SJCRH30 (cell line): ENCODE results near the gene CA12. TPM values are rescaled to one million over a fixed set of nuclear protein-coding genes. Genes with fewer than 3 reads are reported as not detected.

Experiments used
- DNase-seq, 2 experiments: peaks; one replicate each; pipeline ENCODE4 v3.0.0-alpha.2; 2015 to 2020
- H3K27ac ChIP-seq: fragments of 250-450 bp; sonication (Bioruptor Pico); 2 replicates; pipeline ENCODE4 v1.5.1; 2020; ENCODE audit warnings: mild to moderate bottlenecking, moderate library complexity
- H3K27me3 ChIP-seq: fragments of 250-450 bp; sonication (Bioruptor Pico); 2 replicates; pipeline ENCODE4 v1.5.1; 2020; ENCODE audit warnings: mild to moderate bottlenecking, moderate library complexity
- H3K36me3 ChIP-seq: fragments of 250-450 bp; sonication (Bioruptor Pico); 2 replicates; pipeline ENCODE4 v1.5.1; 2020; ENCODE audit warnings: mild to moderate bottlenecking, moderate library complexity
- H3K4me1 ChIP-seq: fragments of 250-450 bp; sonication (Bioruptor Pico); 2 replicates; pipeline ENCODE4 v1.5.1; 2020; ENCODE audit warnings: mild to moderate bottlenecking, moderate library complexity
- H3K4me3 ChIP-seq: fragments of 250-450 bp; sonication (Bioruptor Pico); 2 replicates; pipeline ENCODE4 v1.5.1; 2020; ENCODE audit warnings: mild to moderate bottlenecking, moderate library complexity
- H3K9me3 ChIP-seq: fragments of 250-450 bp; sonication (Bioruptor Pico); replicated peaks from 2 replicates; pipeline ENCODE4 v1.5.1; 2020; ENCODE audit warnings: mild to moderate bottlenecking, moderate library complexity
- total RNA-seq: library from RNA; depleted of rRNA; stranded (reverse); fragments of >200 nt; shearing (Covaris generic); gene quantifications from 2 replicates; pipeline ENCODE4 v1.2.3, GENCODE V29; 2014

CA12 gene
- total RNA-seq, 1 experiment from 2014 or later = 0.57 TPM

DNA sequence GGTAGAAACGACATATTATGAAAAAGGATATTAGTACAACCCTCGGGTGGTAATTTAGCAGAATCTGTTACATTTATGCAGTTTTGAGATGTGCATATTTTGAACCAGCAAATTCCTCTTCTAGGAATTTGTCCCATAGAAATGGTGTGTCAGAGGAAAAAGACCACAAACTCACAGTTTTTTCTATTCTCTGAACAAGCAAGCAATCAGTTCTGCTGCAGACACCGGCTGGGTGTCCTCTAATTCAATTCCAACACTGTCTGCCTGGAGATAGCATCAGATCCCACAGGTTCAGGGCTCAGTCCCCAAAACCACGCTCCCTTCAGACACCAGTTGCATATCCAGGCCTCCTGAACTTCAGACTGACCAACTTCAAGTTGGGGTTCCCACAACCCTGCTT is 67.8 kb downstream of the CA12 start:
- Histone ChIP-seq H3K4me1 (no peaks in the 10 kb centered on the region), H3K4me3 (no peak overlapping the region), H3K27ac (no peak overlapping the region), H3K9me3 (no peaks in the 10 kb centered on the region), H3K27me3 (no peaks in the 10 kb centered on the region), H3K36me3 (no peaks in the 10 kb centered on the region)
- no peak for DNase-seq

DNA sequence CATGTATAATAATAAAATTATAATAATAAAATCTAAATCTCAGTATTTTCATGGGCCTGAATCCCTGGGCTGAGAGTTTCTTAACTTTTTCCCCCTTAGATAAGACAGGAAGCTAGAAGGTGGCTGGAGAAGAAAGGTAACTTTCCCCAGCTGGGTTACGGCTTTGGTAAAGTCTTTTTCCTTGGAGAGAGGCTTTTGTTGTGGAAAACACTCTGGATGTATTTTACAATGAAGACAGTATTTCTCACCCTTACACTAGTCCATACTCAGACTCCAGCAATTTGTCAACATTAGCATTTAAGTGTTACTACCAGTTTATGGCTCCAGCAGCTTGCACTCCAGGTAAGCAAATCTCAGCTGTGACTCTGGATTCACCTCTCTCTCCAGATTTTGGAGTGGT is 69.4 kb downstream of the CA12 start:
- H3K27ac ChIP-seq = no peak overlapping the region
- no peak for DNase-seq
- no peaks in the 10 kb centered on the region for H3K36me3 ChIP-seq
- no peak overlapping the region for H3K4me3 ChIP-seq
- H3K9me3 ChIP-seq = no peaks in the 10 kb centered on the region
- H3K4me1 ChIP-seq = no peaks in the 10 kb centered on the region
- H3K27me3 ChIP-seq = no peaks in the 10 kb centered on the region

DNA sequence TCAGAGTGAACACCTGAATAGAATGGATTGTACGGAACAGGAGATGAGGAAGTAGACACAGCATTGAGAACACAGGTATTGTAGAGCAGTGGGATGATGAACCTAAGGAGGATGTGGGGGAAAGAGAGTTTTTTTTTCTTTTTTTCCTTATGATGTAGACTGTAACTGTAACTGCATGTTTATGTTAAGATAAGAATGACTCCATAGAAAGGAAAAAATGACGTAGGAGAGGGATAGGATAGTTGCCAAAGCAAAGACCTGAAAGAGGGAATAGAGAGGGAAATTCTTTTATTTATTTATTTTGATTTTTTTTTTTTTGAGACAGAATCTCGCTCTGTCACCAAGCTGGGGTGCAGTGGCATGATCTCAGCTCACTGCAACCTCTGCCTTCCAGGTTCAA is 71.0 kb downstream of the CA12 start:
- no peak for DNase-seq
- Histone ChIP-seq H3K36me3 (no peaks in the 10 kb centered on the region), H3K4me3 (no peak overlapping the region), H3K27ac (no peak overlapping the region), H3K4me1 (no peaks in the 10 kb centered on the region; the same call in 1 of the 2 replicates), H3K27me3 (no peaks in the 10 kb centered on the region), H3K9me3 (no peaks in the 10 kb centered on the region)

DNA sequence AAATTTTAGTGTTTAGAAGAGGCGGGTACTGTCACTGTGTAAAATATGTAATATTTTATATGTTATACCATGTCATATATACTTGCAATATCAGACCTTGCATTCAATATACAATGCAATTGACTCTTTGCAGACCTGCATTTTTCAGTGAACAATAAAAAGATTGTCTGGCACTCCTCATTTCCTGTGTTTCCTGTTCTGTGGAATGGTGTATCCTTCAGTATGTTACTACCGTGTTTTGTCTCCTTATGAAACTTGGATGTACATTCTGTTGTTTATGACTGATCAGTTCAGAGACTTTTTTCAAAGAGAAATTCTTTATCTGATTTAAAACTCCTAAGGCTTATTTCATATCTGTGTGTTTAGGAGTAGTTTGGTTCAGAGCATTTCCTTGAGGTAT is 72.7 kb downstream of the CA12 start:
- no peak overlapping the region for H3K27ac ChIP-seq
- no peaks in the 10 kb centered on the region; the same call in 1 of the 2 replicates for H3K4me1 ChIP-seq
- no peak overlapping the region for H3K4me3 ChIP-seq
- no peak for DNase-seq
- no peaks in the 10 kb centered on the region for H3K36me3 ChIP-seq
- no peaks in the 10 kb centered on the region for H3K9me3 ChIP-seq
- no peaks in the 10 kb centered on the region for H3K27me3 ChIP-seq

DNA sequence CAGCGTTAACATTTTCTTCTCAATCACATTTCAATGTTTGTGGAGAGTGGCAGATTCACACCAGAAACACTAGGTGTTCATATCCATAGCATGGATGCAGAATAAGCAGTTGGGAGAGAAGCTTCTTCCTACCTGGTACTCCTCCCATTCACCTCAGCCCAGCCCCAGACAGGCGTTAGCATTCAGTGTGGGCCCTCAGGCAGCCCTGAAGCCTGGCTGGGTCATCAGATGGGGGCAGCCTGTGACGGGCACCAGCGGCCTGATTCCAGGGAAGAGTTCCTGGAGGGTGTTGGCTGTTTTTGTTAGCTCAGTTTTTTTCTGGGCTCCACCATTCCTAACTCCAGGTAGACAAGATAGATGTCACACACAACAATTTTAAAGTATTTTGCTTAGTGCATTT is 73.2 kb downstream of the CA12 start:
- DNase-seq = no peak
- no peak overlapping the region for H3K4me3 ChIP-seq
- H3K27me3 ChIP-seq = no peaks in the 10 kb centered on the region
- H3K4me1 ChIP-seq = no peaks in the 10 kb centered on the region; the same call in 1 of the 2 replicates
- H3K9me3 ChIP-seq = no peaks in the 10 kb centered on the region
- no peak overlapping the region for H3K27ac ChIP-seq
- no peaks in the 10 kb centered on the region for H3K36me3 ChIP-seq

DNA sequence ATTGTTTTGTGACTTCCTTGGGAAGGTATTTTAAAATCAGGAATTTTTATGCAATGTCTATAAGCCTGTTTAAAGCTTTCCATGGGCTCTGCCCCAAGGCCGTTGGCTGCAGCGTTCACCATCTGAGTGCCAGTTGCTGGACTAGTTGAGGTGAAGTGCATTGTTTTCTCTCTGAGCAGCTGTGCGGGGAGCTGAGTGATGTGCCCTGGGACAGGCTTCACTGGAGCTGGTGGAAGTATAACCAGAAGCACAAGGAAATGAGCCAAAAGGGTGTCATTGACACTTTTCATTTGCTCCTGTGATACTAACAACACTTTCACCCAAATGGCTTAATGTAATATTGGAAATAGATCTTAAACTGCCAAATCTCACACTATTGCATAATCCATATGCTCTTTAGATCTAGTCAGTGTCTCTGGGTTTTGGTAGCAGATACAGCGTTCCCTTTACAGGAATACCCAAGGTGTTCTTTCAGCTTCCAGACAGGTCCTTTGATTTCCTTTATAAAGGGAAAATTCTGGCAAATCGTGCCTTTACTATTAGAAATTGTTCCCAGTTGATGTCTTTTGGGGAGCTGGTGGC is 75.1 kb downstream of the CA12 start:
- H3K4me3 ChIP-seq = no peak overlapping the region
- H3K4me1 ChIP-seq = no peaks in the 10 kb centered on the region; the same call in 1 of the 2 replicates
- no peaks in the 10 kb centered on the region for H3K27me3 ChIP-seq
- DNase-seq = peak; percentile 43 to 66
- no peaks in the 10 kb centered on the region for H3K36me3 ChIP-seq
- no peak overlapping the region for H3K27ac ChIP-seq
- no peaks in the 10 kb centered on the region for H3K9me3 ChIP-seq

DNA sequence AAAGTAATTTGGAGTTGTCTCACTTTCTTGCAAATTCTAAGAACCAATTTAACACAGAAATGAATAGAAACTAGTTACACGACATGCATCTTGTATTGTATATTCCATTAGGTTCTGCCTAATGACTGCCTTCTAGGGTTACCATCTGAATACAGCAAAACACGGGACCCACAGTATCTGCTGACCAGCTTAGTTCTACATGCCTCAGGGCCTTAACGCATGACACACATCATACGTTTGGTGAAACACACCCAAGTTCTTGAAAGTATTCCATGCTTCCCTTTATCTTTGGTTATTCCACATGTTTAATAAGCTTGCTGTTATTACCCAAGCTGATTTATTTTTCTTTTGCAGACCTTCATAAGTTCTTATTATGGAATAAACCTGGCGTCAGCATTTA is 76.4 kb downstream of the CA12 start:
- H3K4me3 ChIP-seq = no peak overlapping the region
- H3K27me3 ChIP-seq = no peaks in the 10 kb centered on the region
- H3K27ac ChIP-seq = no peak overlapping the region
- H3K9me3 ChIP-seq = no peaks in the 10 kb centered on the region
- H3K4me1 ChIP-seq = no peaks in the 10 kb centered on the region; the same call in 1 of the 2 replicates
- no peaks in the 10 kb centered on the region for H3K36me3 ChIP-seq
- DNase-seq = no peak

DNA sequence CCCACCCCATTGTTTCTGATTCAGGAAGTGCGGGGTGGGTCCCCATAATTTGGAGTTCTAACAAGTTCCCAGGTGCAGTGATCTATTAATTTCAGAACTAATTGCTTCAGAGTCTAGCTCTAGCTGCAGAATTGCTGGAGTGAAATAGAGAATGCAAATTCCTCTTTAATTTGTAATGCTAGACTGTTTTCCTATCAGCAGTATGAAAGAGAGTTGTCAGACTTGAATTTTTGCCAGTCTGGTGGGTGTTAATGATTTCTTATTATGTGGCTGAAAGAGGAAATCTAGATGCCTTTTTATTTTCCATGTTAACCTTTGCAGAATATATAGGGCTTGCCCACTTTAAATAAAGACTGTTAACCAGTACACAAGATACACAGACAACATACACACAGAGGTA is 80.6 kb downstream of the CA12 start:
- Histone ChIP-seq H3K36me3 (0 out of 2 replicates have a peak, but pooled peaks cover 2% of the 10 kb centered on the region), H3K4me1 (no peaks in the 10 kb centered on the region; the same call in 1 of the 2 replicates), H3K4me3 (no peak overlapping the region), H3K9me3 (no peaks in the 10 kb centered on the region), H3K27ac (no peak overlapping the region), H3K27me3 (no peaks in the 10 kb centered on the region)
- no peak for DNase-seq

DNA sequence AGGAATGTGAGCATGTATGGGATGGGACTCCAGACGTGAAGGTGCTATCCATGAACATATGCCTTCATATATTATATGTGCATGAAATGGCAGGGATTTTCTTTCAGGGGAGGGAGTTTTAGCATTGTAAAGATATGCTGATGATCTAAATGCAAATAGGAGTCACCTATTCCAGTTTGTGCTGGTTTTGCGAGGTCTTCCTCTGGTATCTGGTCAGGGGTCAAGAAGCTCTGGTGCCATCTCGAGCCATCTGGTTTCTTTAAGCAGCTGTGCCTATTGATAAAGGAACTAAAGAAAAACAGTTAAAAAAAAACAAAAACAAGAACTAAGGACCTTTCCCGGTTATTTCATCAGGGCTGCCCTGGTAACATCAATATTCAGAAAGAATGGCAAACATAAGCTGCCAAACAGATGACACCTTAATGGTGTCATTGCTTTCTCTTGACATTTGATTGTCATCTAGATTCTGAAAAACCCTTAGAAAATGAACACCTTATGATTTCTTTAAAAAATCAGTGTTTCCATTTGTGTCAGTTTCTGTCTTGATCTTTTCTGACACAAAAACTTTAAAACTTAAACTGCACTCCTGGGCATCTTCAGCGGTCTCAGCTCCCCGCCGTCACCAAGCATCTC is 81.6 kb downstream of the CA12 start:
- no peak overlapping the region for H3K27ac ChIP-seq
- no peaks in the 10 kb centered on the region for H3K27me3 ChIP-seq
- no peaks in the 10 kb centered on the region for H3K4me1 ChIP-seq
- H3K9me3 ChIP-seq = no peaks in the 10 kb centered on the region
- H3K36me3 ChIP-seq = 0 out of 2 replicates have a peak, but pooled peaks cover 2% of the 10 kb centered on the region
- no peak for DNase-seq
- H3K4me3 ChIP-seq = no peak overlapping the region

DNA sequence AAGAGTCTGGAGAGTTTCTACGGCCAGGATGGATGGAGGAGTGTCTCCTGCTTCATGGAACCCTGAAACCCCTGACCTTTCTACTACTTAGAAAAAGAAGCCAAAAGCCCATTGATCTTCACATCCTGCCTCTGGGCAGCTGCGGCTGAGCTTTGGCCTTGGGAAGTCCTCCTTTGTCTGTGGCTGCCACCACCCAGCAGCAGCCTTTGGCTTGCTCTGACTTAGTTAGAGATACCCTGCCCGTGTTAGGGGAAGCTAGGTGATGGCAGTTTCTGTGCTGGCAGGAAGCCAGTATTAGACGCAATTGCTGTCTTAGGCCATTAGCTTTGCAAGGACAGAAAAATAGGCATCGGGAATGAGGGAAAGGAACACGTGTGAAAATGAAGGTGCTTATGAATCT is 85.5 kb downstream of the CA12 start:
- Histone ChIP-seq H3K27ac (no peak overlapping the region), H3K27me3 (no peaks in the 10 kb centered on the region), H3K36me3 (0 out of 2 replicates have a peak, but pooled peaks cover 2% of the 10 kb centered on the region), H3K4me1 (no peaks in the 10 kb centered on the region; the same call in 1 of the 2 replicates), H3K9me3 (no peaks in the 10 kb centered on the region), H3K4me3 (no peak overlapping the region)
- peak in 1 of 2 experiments; percentile 9 for DNase-seq

DNA sequence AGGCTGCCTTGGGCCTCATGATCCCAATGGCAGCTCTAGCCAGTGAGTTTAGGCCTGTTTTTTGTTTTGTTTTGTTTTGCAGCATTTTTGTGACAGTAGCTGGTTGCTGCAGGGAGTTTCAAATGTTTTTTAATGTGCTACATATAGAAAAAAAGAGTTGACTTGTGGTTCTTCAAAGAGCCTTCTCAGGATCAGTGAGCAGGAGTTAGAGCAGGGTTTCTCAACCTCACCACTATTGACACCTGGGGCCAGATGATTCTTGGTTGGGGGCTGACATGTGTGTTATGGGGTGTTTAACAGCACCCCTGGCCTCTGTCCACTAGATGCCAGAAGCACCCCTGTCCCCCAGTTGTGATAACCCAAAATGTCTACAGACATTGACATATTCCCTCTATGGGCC is 86.3 kb downstream of the CA12 start:
- no peak for DNase-seq
- no peaks in the 10 kb centered on the region for H3K9me3 ChIP-seq
- H3K27ac ChIP-seq = no peak overlapping the region
- 0 out of 2 replicates have a peak, but pooled peaks cover 2% of the 10 kb centered on the region for H3K36me3 ChIP-seq
- H3K4me3 ChIP-seq = no peak overlapping the region
- H3K27me3 ChIP-seq = no peaks in the 10 kb centered on the region
- H3K4me1 ChIP-seq = no peaks in the 10 kb centered on the region; the same call in 1 of the 2 replicates

DNA sequence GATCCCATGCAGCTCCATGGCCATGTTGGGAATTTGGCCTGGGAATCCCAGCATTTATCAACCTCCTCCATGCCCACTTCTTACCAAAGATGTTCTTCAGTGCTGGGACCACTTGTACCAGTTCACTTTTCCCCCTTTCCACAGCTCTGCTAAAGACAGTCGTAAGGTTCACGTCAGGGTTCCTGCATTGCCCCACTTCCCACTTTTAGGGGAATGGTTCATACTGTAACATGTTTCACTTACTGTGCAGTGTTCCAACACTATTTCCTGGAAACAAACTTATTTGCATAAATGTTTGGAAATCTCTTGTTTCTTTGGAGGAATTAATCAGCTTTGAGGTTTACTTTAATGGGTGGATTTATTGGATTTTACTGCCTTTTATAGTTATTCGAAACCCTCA is 87.3 kb downstream of the CA12 start:
- no peak overlapping the region for H3K27ac ChIP-seq
- no peaks in the 10 kb centered on the region for H3K9me3 ChIP-seq
- DNase-seq = no peak
- no peaks in the 10 kb centered on the region; the same call in 1 of the 2 replicates for H3K4me1 ChIP-seq
- H3K4me3 ChIP-seq = no peak overlapping the region
- no peaks in the 10 kb centered on the region for H3K27me3 ChIP-seq
- H3K36me3 ChIP-seq = 0 out of 2 replicates have a peak, but pooled peaks cover 2% of the 10 kb centered on the region

DNA sequence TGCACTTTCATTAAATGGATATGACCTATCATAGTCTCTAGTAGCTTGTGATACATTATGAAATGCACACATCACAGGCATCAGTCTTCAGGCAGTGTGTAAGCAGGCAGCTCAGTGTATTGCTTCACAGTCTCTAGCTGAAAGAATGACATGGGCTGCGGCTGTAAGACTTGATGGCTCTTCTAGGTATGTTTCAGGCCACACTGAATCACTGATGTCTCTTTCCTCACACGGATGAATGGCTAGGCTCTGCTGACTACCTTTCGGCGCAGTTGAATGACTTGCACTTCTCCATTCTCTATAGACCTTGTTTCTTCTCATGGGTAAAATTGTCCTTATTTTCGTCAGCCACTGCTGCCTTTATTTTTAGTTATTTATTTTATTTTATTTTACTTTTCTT is 88.9 kb downstream of the CA12 start:
- Histone ChIP-seq H3K4me1 (no peaks in the 10 kb centered on the region; the same call in 1 of the 2 replicates), H3K4me3 (no peak overlapping the region), H3K36me3 (no peaks in the 10 kb centered on the region), H3K27me3 (no peaks in the 10 kb centered on the region), H3K9me3 (no peaks in the 10 kb centered on the region), H3K27ac (no peak overlapping the region)
- no peak for DNase-seq

DNA sequence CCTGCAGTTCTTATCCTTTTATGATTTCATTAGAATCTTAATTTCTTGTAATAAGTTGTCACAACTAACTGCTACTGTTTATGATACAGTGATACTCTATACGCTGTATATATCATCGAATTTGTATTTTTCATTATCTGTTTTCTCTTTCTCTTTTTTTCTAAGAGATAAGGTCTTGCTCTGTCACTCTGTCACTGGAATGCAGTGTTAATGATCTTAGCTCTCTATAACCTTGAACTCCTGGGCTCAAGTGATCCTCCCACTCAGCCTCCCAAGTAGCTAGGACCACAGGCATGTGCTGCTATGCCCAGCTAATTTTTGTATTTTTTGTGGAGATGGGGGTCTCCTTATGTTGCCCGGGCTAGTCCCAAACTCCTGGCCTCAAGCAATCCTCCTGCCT is 89.4 kb downstream of the CA12 start:
- H3K4me3 ChIP-seq = no peak overlapping the region
- no peaks in the 10 kb centered on the region for H3K36me3 ChIP-seq
- DNase-seq = no peak
- H3K9me3 ChIP-seq = no peaks in the 10 kb centered on the region
- H3K27ac ChIP-seq = no peak overlapping the region
- no peaks in the 10 kb centered on the region for H3K27me3 ChIP-seq
- peaks cover 2% of the 10 kb centered on the region for H3K4me1 ChIP-seq

DNA sequence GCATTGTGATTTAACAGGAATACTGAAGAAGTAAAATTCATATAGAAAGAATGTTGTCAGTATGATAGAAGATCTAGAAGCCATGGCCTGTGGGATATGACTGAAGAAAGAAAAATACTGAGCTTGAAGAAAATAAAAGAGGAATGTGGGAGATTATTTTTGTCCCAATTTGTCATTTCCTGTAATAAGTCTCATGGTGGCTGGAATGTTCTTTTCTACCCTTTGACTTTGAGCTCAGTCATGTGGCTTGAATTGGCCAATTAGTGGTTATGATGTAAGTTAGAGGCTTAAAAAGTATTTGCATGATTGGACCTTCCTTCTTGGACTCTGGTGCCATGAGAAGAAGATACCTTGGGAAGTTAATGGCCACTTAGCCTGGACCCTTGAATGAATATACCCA is 90.1 kb downstream of the CA12 start:
- Histone ChIP-seq H3K36me3 (no peaks in the 10 kb centered on the region), H3K9me3 (no peaks in the 10 kb centered on the region), H3K4me1 (peaks cover 6% of the 10 kb centered on the region), H3K27ac (no peak overlapping the region), H3K27me3 (no peaks in the 10 kb centered on the region), H3K4me3 (no peak overlapping the region)
- no peak for DNase-seq
